NCI-H2227 (cell line): Measurements from ENCODE around the gene LDLRAD2.
"Not testable (repeated sequence)": the region's sequence is repeated elsewhere in the genome, so short reads cannot be mapped to it uniquely, and the experiment has no call there.

Source experiments
- DNase-seq: peaks from one replicate; lab custom pipeline; 2025; ENCODE audit not compliant: unreplicated experiment; lab: John Stamatoyannopoulos, UW

Gene LDLRAD2

GRCh38 chr1:21823980-21824702, 12.1 kb downstream of the LDLRAD2 start:
- no peak for DNase-seq

DNA sequence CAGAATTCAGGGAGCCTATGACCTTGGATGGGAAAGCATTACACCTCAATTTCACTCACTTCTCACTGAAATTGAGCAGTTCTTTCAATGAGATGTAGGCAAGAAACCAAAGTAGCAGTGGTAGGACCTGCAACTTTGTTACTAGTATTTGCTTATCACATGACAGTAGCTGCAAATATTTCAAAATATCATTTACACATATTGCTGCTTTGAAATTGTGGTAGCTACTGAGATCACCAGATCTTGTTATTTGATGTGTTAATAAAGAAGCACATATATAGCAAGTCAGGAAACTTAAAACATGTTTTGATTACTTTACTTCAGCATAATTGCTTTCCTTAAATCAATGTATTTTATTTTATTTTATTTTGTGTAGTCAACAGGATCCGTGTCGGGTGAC, 12.9 kb downstream of the LDLRAD2 start:
- no peak for DNase-seq

- DNase-seq: no peak
These were observed 13.3 kb downstream of the LDLRAD2 start for GRCh38 chr1:21825393-21825792.

- not testable (repeated sequence) for DNase-seq
These were observed 14.6 kb downstream of the LDLRAD2 start for GRCh38 chr1:21826694-21827093.

DNA sequence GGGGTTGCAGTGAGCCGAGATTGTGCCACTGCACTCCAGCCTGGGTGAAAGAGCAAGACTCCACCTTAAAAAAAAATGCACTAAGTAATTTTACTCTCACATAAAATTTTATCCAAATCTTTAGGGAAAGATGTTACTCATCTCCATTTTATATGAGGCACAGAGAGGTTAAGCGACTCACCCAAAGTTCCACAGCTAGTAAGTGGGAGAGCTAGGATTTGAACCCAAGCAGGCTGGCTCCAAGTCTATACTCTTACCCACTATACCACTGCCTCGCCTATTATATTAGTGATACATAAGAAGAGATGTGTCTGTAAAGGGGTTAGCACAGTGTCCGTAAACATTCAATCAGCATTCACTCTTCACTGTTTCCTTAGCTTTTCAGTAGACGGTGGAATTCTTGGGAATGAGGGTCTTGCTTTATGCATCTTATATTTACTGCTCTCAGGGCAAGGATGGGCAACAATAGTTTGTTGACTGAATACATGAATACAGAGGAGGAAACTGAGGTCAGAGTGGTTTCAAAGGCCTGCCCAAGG, 15.1 kb downstream of the LDLRAD2 start:
- DNase-seq: no peak

- DNase-seq: no peak
These were observed 16.0 kb downstream of the LDLRAD2 start for GRCh38 chr1:21828075-21828474.

- no peak for DNase-seq
These were observed 16.6 kb downstream of the LDLRAD2 start for GRCh38 chr1:21828506-21829210.

- no peak for DNase-seq
These were observed 17.2 kb downstream of the LDLRAD2 start for GRCh38 chr1:21829294-21829693.

GRCh38 chr1:21830792-21831453, 18.9 kb downstream of the LDLRAD2 start:
- no peak for DNase-seq

GRCh38 chr1:21831454-21831970, 19.4 kb downstream of the LDLRAD2 start:
- DNase-seq: no peak

GRCh38 chr1:21833392-21833976, 21.4 kb downstream of the LDLRAD2 start:
- no peak for DNase-seq

DNA sequence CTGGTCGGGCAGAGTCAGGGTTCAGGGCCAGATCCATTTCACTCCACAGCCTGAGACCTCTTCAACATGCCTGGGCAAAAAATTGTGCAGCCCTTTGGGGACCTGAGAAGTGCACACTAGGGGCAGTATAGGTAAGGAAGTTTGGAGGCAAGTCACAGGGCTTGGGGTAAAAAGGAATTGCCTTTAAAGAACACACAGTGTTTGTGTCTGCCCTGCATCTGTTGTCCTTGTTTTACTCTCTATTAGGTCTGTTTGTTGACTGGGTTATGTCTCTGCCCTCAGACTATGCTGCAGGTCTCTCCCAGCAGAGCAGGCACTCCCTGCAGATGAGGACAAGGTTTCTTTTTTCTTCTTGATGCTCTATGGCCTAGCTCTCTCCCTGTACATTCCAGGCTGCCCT, 22.0 kb downstream of the LDLRAD2 start:
- no peak for DNase-seq

DNA sequence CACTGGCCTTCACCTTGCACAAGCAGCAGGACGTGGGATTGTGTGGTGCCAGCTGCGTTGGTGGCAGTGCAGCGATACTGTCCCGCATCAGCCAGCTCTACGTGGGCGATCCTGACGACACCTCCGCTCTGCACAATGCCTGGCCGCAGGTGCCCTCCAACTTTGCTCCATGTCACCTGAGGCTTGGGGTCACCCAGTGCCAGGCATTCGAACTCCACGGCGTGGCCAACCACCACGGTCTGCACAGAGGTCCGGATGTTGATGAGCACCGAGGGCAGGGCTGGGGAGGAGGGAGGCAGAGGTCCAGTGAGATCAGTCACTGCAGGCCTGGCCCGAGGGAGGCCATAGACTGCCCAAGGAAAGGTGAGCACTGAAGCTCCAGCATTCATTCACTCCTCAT, 22.6 kb downstream of the LDLRAD2 start:
- no peak for DNase-seq

DNA sequence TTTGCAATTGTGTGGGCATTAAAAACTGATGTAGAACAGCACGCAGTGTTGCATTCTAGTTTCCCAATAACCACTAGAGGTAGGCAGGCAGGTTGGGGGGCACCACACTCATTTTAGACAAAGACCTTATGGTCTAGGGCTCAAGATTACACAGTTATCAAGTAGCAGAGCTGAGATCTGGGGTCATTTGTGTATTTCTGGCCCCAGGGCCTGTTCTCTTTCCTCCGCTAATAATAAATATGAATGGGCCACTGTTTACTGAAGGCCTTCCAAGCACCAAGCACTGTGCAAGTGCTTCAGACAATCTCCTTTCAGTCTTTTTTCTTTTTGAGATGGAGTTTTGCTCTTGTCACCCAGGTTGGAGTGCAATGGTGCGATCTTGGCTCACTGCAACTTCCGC, 23.9 kb downstream of the LDLRAD2 start:
- DNase-seq: no peak

- DNase-seq: no peak
These were observed 24.7 kb downstream of the LDLRAD2 start for GRCh38 chr1:21836729-21837128.

DNA sequence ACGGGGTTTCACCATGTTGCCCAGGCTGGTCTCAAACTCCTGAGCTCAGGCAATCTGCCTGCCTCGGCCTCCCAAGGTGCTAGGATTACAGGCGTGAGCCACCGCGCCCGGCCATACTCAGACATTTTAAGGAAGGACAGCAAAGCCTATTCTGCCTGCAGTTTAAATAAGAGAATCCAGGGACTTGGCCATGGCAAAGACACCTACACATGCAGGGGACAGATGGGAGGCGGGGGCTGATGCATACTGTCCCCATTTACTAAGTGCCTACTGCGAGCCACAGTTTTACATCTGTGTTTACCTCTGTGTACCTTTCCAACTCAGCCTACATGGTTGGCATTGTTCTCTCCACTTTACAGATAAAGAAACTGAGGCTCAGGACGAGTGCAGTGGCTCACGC, 25.4 kb downstream of the LDLRAD2 start:
- DNase-seq: no peak

DNA sequence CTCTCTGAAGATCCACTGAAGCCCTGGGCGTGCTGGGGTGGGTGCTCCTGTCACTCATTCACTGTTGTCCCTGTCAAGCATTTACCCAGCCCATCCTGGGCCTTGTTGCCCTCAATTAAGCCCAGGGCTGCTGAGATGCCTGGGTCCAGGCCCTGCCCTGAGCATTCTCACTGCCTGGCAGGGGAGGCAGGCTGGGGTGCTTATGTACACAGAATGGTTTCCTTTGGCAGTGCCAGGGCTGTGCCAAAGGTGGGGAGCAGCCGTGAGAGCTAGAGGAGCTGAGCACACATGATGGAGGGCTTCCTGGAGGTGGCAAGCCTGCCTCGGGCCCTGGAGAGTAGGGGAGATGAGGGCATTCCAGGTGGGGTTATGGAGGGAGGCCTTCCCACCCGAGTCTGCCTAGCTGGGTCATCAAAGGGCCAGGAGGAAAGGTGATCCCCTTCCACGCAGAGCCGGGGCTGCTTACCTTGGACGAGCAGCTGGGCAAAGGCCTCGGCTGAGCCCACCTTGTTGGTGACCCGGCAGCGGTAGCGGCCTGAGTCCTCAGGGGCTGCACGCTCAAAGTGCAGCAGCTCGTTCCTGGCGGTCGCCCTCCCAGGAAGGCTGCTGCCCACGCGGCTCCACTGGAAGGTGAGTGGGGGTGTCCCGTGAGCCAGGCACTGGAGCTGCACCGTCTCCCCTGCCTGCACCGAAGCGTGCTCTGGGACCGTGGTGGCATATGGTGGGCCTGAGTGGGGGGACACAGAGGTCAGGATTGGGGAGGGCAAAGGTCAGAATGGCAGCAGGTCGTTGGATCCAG, 26.5 kb downstream of the LDLRAD2 start:
- no peak for DNase-seq

DNA sequence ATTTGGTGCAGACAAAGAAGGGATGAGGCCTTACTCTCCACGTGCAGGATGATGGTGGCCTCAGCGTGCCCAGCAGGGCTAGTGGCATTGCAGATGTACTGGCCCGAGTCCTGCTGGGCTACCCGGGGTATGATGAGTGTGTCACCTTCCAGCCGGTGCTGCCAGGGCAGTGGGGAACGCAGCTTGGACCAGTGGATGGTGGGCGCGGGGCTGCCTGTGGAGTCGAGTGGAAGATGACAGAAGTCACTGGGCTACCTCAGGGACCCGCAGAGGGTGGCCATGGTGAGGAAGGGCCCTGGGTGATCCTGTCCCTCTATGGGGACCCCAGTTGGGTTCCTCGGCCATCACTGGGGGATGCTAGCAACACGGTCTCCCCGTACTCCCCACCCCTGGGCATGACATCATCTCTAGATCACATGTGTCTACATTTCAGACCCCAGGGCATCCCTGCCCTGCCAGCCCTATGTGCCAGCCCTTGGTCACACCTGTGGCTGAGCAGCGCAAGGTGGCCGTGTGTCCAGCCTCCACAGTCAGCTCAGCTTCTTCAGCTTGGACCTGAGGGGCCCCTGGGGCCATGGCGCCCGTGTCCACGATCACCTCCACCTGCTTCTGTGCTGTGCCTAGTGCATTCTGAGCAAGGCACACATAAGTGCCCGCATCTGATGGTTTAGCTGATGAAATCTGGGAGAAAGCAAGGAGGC, 27.4 kb downstream of the LDLRAD2 start:
- DNase-seq: no peak

DNA sequence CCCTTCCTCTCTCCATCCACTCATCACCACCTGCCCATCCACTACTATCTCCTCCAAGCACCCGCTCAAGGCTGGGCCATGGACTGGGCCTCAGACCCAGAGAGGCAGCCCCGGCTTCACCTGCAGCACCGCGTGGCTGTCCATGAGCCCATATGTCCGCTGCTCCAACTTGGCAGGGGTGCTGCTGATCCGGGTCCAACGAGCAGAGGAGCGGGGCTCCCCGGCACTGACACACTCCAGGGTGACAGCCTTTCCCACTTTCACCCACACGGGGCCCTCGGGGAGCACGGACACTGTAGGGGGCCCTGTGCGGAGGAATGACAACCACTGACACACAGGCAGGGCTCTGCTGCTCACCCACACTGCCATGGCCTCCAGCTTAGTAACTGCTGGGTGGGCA, 28.9 kb downstream of the LDLRAD2 start:
- DNase-seq: no peak
